Gastroesophageal sphincter (tissue), 3 donors: ENCODE data around the gene RAB36.

Experiments used
- CTCF ChIP-seq, 4 experiments: fragments of 200-600 bp in 2 of 4; fragments of 450-650 bp in 2 of 4; sonication (generic) in 1 of 4; IDR thresholded peaks; one replicate each; pipeline ENCODE4 v1.5.1; 2017 to 2019; ENCODE audit warnings: antibody characterized with exemption in 4 of 4, mild to moderate bottlenecking in 2 of 4, moderate library complexity in 2 of 4
- POLR2A ChIP-seq, 2 donors: fragments of 450-650 bp; IDR thresholded peaks; one replicate each; pipeline ENCODE4 v1.6.1; 2017; ENCODE audit warnings: antibody characterized with exemption in 2 of 2, mild to moderate bottlenecking in 2 of 2, moderate library complexity in 1 of 2

GRCh38 chr22:23183061-23183698 lies 37.9 kb downstream of the RAB36 start:
- TF ChIP-seq CTCF (IDR thresholded peaks at IDR 0.05): no peak
- no peak for TF ChIP-seq POLR2A (IDR thresholded peaks at IDR 0.05)
